Activated CD4-positive, alpha-beta T cell treated with anti-CD3 and anti-CD28 coated beads, Interleukin-2, amount 50 U/mL, for 48 hours (primary cell): ENCODE data around the gene MYO5B.
"Not testable (repeated sequence)": the region's sequence is repeated elsewhere in the genome, so short reads cannot be mapped to it uniquely, and the experiment has no call there.

Source experiments
- DNase-seq, 2 experiments: peaks; one replicate each; pipeline ENCODE4 v3.0.0-alpha.2; 2020

The MYO5B gene

DNA sequence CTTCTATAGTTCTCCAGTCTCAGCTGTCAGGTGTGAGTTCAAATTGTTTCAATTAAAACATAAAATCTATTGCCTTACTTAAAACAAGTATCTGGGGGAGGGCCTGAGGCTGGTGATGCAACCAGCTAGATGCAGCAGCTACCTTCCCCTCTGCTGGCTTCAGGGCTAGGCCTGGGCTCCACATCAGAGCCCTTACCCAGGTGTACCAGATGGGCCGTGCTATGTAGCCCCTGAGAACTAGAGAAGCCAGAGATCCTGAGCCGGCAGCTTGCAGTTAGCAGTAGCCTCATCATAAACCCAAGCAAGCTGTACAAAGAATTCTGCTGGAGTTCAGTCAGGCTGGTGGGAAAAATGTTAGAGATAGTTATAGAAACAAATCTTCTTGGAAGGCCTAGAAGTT, 284.0 kb downstream of the MYO5B start:
- no peak for DNase-seq

DNA sequence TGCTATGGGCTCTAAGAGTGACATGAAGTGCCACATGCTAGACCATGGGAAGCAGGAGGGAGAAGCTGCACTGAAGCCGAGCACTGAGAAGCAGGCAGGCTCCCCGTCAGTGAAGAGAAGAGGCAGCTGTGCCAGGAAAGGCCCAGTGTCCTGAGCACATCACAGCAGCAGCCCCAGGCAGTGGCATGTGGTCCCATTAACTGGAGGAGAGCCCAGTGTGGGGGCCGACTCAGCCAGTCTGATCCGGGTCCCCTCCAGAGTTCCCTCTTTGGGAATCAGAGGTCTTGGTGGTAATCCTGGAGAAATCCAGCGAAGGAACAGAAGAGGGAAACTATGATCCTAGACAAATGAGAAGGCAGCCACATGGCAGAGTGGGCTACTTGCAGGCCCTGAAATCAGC, 284.9 kb downstream of the MYO5B start:
- DNase-seq = no peak

DNA sequence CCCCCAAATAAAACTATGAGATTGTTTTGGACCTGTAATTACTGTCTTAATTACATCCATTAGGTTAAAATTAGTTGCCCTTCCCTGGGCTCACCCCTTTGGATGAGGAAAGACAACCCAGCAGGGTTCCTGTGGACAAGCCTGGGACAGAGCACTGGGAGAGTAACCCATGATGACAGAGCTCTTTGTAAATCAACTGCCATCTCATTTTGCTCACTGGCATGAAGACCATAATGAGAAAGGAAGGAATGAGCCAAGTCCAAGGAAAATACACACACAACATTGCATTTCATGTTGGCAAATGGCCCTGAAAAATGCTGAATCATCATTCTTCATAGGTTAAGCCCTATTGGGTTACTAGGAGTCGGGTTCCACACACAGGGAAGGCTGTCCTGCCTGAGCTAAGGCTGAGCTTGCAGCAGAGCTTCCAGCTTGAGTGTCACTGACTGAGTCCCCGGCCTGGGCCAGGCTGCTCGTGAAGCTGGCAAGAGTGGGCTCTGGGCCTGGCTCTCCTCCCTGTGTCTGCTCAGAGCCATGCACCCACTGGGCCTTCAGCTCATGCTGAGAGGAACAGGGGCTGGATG, 287.5 kb downstream of the MYO5B start:
- no peak for DNase-seq

DNA sequence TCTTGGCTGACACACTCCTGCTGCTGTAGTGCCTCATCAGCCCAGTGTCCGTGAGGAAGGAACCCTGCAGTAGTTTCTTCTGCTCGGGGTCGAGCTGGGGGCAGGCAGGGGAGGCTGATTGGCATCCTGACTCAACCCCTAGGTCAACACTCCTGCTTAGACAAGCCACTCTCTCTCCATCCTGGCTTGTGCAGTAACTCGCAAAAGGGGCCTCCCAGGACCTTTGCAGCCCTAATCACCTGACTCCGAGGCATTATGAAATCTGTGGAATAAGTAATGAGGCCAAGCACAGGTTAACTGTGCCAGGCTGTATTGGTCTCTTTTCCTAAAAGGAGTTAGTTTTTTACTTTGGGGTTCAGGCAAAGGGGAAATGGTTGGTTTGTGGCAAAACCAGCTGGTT, 289.2 kb downstream of the MYO5B start:
- DNase-seq = no peak

DNA sequence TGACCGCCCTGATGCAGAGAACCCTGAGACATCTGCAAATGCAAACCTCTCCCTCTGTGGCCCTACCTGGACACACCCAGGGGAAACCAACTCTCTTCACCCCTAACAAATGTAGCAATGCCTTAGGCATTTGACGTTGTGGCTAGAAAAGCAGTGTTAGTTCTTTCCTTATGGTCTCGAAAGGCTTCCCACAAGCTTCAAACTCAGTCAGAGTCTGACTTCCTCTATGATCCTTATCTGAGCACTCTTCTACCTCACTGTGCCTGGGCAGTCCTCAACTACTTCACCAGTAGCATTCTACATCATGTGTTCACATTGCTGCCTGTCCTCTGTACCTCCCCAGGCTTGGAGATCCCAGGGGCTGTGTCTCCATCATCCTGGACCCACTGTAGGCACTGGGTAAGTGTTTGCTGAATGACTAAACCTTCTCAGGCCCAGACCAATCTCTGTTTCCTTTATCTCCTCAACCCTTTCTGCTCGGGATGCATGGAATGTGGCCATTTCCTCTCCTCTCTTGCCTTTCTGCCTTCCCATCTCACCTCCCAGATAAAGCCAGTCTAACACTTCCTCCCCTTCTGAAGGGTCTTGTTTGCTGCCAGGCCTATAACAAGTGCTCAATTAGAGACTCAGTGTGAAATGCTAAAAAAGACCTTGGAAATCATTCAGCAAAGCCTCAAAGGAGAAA, 289.9 kb downstream of the MYO5B start:
- no peak for DNase-seq

DNA sequence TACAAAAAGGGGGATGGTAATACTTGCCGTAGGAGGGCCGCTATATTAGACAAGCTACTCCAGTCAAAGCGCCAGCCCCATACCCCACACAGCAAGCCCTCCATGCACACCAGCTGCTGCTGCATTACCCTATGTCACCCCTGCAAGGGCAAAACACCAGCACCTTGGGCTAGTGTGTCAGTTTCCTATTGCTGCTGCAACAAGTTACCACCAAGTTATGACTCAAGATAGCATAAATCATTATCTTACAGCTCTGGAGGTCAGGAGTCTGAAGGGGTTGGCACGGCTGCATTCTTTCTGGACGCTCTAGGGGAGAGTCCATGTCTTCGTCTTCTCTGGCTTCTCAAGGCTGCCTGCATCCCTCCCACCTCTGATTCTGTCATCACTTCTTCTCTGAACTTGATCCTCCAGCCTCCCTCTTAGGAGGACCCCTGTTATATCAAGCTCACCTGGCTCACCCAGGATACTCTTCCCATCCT, 293.0 kb downstream of the MYO5B start:
- DNase-seq = no peak

DNA sequence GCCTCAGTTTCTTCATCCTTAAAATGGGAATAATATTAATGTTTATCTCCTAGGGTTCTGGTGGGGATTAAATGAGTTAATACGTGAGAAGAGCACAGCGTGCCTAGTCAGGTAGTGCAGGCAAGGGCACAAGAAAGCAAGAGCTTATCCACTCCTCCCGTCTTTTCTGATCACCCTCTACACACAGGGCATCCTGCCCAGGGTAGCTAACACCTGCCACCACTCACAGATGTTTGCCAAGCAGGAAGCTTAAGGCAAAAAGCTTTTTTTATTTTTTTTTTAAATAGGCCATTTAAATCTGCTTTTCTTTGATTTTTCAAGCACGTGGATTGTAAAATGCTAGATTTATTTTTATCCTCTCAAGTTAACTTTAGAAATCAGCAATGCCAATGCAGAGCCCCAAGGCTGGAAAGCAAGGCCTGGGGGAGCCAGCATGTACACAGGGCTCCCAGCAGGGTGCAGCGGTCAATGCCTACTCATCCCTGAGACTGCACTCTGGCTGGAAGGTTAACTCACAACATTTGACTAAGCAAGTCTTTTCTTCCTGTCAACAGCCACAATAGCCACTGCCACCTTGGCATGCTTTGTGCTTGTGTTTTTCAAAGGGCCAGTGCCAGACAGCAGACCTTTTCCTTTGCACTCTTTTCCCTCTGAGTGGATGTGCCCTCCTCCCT, 295.2 kb downstream of the MYO5B start:
- DNase-seq = no peak

DNA sequence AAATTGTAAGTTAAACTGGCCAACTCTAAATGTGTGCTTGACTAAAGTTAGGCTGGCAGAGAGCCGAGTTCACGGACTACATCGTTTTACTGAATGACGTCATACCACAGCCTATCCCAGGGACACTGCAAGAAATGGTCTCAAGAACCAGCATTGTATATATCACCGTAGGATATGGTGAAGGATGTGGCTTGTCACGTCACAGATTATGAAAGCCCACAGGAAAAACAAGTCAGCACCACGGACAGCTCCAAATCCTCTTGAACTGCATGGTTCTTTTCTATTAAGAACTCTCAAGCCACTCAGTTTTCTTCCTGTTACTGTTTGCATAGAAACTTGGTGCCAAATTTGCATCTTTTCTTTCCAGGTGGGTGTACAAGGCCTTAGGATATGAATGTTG, 296.5 kb downstream of the MYO5B start:
- DNase-seq = peak; percentile 67 to 73

DNA sequence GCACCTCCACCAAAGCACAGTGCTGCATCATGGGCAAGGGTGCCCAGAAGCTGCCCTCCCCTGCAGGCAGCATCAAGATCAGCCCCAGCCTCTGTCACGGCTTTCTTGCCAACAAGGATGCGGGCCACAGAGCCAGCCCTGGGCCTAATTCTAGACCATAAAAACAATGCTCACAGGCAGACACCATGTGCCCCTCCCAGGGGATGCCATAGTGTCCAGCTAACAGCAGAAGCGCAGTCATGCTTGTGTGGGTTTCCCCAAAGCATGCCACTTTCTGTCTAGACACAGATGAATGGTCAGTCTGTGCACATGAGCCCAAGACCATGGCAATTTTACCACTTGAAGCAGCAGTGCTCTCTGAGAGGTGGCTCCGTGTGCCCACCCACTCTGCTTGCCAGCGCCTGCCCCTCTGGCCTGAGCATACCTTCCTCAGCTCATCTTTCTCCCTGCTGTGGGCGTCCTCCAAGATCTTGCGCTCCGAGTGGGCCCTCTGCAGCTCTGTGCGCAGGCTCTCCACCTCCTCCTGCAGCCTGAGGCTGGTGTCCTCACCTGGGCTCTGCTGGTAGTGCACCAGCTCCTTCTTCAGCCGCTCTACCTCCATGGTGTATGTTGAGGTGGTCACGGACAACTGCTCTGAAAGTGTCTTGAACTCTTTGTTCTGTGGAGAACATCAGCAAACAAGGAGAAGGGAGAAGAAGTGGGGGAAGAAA, 300.3 kb downstream of the MYO5B start:
- DNase-seq = no peak

DNA sequence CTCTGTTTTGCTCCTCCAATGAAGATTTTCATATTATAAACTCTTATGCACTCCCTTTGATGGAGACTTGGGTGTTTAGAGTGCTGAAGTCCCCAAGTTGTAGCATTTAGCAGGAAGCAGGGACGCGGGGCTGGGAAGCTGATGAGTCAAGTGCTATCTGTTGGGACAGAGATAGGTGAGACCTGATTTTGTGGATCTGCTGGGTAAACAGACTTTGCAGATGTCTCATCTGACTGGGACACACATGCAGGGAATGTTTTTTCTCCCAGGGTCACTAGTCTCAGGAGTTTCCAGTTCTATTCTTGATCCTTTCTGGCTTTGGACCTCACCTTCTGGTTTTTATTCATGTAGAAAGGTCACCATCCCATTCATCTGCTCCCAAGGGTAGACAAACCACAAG, 301.9 kb downstream of the MYO5B start:
- no peak for DNase-seq

DNA sequence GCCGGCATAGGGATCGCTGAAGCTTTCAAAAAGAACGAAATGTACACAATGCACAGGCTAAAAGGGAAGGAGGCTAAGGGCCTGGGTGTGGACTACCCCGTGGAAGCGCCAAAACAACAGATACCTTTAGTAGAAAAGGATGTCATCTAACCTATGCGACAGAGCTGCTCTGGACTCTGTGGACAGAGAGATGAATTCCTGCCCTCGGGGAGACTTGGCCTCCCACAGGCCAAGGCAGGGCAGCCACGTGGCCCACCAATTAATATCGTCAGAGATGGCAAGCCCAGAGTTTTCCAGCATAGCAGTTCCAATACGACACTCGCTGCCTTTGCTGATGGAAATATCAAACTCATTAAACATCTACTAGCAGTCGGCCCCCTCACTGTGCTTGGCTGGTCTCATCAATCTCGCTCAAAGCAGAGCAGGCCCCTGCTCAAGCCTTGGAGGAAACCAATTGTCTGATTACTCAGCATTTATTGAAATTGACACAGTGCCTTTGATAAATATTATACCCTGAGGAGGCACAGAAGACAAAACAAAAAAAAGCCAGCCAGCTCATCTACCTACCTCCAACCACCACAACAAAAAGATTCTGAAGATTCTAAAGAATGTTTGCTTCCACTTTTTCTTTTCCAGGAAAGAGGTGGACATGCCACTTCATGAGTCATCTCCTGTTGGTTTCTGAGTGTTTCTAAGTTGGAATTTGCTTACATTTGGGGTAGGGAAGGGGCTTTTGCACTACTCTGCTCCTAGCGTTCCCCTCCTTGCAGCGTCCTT, 302.6 kb downstream of the MYO5B start:
- DNase-seq = no peak

DNA sequence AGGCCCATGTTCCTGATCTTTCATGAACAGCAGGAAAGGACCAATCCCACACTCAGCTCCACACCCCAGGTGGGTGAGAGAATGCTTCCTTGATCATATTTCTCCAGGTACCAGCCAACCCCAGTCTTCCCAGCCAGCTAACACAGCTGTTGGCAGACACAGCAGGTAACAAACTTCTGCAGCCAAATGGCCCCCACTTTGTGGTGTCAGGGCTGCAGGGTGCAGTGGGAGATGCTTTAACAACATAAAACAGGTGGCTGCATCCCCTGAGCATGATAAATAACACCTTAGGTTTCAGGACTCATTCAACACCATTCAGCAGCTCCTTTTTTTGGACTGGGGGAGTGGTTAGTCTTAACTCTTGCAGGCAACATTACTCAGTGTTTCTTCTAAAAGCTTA, 304.9 kb downstream of the MYO5B start:
- no peak for DNase-seq

DNA sequence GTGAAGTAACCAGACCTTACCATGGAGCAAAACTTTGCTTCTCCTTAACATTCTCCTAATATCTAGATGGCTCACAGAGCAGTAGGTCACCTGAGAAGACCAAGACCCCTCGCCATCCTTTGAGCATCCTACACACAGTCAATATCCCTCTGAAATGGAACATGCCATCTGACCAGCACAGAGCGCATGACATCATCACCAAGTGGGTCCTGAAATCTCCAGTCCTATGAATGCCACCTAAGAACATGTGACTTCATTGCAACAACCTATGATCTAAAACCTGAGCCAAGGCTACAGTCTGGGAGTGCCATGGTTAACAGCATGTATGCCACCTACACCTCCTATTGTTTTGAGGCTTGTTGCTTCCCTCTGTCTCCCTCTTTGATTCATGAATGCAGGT, 305.4 kb downstream of the MYO5B start:
- not testable (repeated sequence) for DNase-seq

DNA sequence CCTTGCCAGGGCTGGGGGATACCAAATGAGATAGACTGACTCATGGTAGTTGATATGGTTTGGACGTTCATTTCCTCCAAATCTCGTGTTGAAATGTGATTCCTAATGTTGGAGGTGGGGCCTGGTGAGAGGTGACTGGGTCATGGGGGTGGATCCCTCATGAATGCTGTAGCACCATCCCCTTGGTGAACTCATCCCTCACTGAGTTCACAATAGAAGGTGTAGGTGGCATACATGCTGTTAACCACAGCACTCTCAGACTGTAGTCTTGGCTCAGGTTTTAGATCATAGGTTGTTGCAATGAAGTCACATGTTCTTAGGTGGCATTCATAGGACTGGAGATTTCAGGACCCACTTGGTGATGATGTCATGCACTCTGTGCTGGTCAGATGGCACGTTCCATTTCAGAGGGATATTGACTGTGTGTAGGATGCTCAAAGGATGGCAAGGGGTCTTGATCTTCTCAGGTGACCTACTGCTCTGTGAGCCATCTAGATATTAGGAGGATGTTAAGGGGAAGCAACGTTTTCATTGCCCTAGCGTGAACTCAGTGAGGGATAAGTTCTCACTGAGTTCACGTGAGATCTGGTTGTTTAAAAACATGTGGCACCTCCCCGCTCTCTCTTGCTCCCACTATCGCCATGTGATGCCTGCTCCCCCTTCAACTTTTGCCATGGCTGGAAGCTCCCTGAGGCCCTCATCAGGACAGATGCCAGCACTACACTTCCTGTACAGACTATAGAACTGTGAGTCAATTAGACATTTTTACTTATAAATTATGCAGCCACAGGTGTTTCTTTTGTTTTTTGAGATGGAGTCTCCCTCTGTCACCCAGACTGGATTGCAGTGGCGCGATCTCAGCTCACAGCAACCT, 307.8 kb downstream of the MYO5B start:
- no peak for DNase-seq

DNA sequence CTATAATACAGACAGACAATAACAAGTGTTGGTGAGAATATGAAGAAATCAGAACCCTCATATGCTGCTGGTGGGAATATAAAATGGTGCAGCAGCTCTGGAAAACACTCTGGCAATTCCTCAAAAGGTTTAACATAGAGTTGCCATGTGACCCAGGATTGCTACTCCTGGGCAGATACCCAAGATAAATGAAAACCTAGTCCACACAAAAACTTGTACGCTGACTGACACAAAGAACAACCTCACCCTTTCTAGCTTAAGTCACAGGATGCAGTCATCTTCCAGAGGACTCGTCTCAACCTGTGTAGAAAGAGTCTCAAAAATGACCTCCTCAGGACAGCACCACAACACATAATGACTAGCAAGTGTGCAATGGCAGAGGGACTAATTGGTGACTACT, 310.0 kb downstream of the MYO5B start:
- DNase-seq = no peak

DNA sequence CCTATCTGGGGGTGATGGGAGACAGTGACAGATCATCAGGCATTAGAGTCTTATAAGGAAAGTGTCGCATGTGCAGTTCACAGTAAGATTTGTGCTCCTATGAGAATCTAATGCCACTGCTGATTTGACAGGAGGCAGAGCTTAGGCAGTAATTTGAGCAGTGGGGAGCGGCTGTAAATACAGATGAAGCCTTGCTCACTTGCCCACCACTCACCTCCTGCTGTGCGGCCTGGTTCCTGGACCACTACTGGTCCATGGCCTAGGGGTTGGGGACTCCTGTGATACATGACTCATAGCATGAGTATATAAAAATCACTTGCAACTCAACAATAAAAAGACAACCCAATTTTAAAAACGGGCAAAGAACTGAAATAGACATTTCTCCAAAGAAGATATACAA, 310.5 kb downstream of the MYO5B start:
- DNase-seq = no peak

DNA sequence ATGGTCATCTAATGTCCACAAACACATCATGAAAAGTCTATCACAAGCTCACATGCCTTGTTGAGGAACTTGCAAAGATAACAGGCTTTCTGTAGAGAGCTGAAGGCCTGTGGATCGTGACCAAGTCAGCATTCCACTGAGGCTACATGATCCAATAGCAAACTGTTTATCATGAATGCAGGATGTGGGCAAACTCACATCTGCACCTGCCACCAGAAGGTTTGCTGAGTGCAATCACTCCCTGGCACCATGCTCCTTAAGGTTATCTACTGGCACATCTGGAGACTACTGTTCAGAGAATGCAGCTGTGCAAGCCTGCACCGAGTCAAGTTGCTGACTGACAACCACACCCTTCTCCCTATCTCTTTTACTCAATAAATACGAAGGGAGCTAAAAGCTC, 314.3 kb downstream of the MYO5B start:
- no peak for DNase-seq

DNA sequence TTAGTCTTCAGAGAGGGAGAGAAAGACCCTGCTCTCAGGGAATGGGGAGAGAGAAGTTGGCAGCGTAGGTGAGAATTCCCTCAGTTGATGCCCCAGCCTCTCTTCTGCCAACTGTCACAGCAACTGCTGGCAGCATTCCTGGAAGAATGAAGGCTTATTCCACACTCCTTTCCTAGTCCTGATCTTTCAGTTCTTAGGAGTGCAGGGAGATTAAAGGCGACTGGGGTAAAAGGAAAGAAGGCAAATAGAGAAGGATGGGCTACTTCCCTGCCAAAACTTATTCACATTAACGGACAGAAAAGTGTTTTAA, 315.7 kb downstream of the MYO5B start:
- DNase-seq = no peak

DNA sequence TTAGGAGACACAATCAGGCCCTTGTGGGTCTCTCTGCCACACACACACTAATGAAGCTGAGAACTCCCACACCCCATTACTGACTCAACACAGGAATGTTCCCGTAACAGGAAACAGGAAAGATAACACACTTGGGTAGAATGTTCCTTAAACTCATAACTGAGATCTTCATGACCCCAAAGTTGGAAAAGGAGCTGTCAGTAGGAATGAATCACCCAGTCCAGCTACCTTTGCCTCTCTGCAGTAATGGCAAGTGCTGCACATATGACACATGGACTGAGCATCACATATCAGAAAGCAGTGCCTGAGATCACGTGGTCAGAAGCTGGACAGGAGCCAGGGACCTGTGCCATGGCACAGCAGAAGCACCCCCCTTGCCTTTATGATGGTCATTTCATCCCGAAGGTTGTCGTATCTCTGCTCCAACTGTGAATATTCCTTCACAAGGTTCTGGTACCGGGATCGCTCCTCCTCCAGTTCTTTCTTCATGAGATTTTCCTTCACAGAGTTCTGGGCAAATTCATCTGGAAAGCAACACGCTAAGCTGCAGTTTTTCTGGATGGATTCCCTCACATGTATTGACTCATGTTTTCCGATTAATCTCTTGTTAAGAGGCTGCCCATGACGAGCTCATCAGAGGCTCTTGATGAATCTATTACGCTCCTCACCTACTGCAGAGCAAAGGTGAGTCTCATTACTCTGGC, 316.2 kb downstream of the MYO5B start:
- no peak for DNase-seq

DNA sequence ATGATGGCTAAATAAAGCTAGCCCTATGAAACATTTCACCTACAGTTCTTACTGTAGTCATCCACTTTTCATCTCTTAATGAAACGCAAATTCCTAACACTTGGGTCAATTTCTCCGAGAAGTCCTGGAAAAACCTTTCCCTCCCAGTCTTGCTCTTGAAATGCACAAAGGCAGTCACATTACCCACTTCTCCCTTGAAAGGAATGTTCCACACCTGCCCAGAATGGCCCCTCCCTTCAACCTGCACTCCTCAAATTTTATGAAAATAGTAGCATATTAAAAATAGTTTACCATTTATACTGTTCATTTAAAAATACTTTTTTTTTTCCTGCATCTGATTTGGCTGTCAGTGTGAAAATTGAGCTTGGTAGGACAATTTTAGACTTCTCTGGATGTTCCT, 316.9 kb downstream of the MYO5B start:
- DNase-seq = no peak

DNA sequence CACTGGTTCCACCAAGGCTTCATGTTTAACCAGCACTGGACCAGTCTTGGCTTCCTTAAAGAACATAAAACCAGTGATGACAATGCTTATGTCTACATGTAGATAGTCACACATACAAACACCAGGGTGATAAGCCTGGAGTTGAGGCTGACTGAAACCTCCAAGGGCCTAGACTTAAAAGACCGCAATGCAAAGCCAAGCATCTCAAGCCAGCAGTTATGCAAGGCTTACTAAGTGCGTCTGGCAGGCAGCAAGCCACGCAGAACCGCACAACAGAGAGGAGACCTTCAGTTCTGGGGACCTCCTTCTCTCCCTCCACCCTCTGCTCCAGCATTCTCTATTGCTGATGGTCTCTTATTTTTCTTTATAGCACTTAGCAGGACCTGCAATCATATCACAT, 318.4 kb downstream of the MYO5B start:
- DNase-seq = no peak

DNA sequence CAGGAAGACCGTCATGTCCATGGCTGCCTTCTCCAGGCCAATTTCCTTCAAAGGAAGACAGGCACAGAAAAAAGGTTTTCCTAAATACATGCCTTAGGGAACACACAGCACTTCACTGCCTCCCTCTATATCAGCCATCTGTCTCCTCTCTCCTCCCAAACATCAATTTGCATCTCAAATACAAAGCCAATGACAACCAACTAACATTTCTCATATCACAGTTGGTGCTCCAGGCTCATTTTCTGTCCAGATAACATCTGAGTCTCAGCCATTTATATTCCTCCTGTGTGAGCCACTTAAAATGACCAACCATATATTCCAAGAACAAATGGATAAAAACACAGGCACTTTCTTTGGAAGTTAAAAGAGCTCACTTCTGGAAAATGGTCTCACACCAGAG, 319.2 kb downstream of the MYO5B start:
- DNase-seq = no peak
